HepG2 (cell line): ENCODE data around the gene GLTPD2. TPM values are rescaled to one million over a fixed set of nuclear protein-coding genes. Genes with fewer than 3 reads are reported as not detected.
A peak's percentile ranks its signal among the peaks of the same experiment; 100 is the strongest.

Experiments used
- ARNT ChIP-seq: fragments of 450-650 bp; IDR thresholded peaks from 2 replicates; pipeline ENCODE4 v1.6.1; 2017
- ASH2L ChIP-seq: fragments of 300-600, 200-600 bp; sonication (generic); IDR thresholded peaks from 2 replicates; pipeline ENCODE4 v1.7.0; 2017; ENCODE audit warnings: low read depth, mild to moderate bottlenecking, moderate library complexity, mixed read lengths, low read length; ENCODE audit not compliant: insufficient read length
- CBX5 ChIP-seq: sonication (generic); formaldehyde crosslinking; IDR thresholded peaks from 2 replicates; pipeline ENCODE4 v1.4.0; 2020; ENCODE audit warnings: missing genetic modification reagents, borderline replicate concordance
- DRAP1 ChIP-seq: IDR thresholded peaks from 2 replicates; pipeline ENCODE4 v1.6.1; 2016; ENCODE audit warnings: missing genetic modification reagents, missing compliant biosample characterization
- NFKBIZ ChIP-seq: IDR thresholded peaks from 2 replicates; pipeline ENCODE4 v1.6.1; 2018; ENCODE audit warnings: missing genetic modification reagents, missing compliant biosample characterization
- PITX1 ChIP-seq: sonication (generic); formaldehyde crosslinking; IDR thresholded peaks from 2 replicates; pipeline ENCODE4 v1.5.1; 2020; ENCODE audit warnings: mild to moderate bottlenecking, missing genetic modification reagents
- SMARCE1 ChIP-seq: fragments of 450-650 bp; IDR thresholded peaks from 2 replicates; pipeline ENCODE4 v1.6.1; 2017; ENCODE audit warnings: borderline replicate concordance
- TFAP4 ChIP-seq: sonication (generic); IDR thresholded peaks from 2 replicates; pipeline ENCODE4 v1.6.1; 2016; ENCODE audit warnings: low read depth, borderline replicate concordance
- THAP7 ChIP-seq: sonication (generic); formaldehyde crosslinking; IDR thresholded peaks from 2 replicates; pipeline ENCODE4 v1.8.1; 2023; ENCODE audit warnings: mild to moderate bottlenecking, missing genetic modification reagents
- TRIM22 ChIP-seq: fragments of 450-650 bp; IDR thresholded peaks from 2 replicates; pipeline ENCODE4 v1.6.1; 2017
- ZBTB1 ChIP-seq: sonication (generic); formaldehyde crosslinking; IDR thresholded peaks from 2 replicates; pipeline ENCODE4 v1.4.0; 2020; ENCODE audit warnings: missing genetic modification reagents, borderline replicate concordance
- ZBTB2 ChIP-seq: sonication (generic); formaldehyde crosslinking; IDR thresholded peaks from 2 replicates; pipeline ENCODE4 v1.8.0; 2022; ENCODE audit warnings: low read depth, missing genetic modification reagents
- ZNF431 ChIP-seq: sonication (generic); formaldehyde crosslinking; IDR thresholded peaks from 2 replicates; pipeline ENCODE4 v1.9.0; 2022; ENCODE audit warnings: missing genetic modification reagents, low read depth, mild to moderate bottlenecking, borderline replicate concordance
- polyA plus RNA-seq, 8 experiments: library from polyadenylated mRNA; depleted of rRNA in 3 of 8; stranded (reverse) in 7 of 8; unstranded in 1 of 8; fragments of >200 nt; fragmentation: Illumina TruSeq in 4 of 8; extraction: Trizol in 4 of 8; gene quantifications; 2 replicates each; pipeline versions ENCODE4 v1.2.1 to v1.2.3, GENCODE V29; 2011 to 2016; ENCODE audit warnings: low read depth in 4 of 8, missing spikeins in 1 of 8, mixed read lengths in 1 of 8; ENCODE audit not compliant: insufficient read depth in 1 of 8
- total RNA-seq, 5 experiments: library from RNA; depleted of rRNA; stranded (reverse); fragments of >200 nt; fragmentation: Illumina TruSeq; extraction: Trizol; gene quantifications; 2 replicates each; pipeline ENCODE4 v1.2.3, GENCODE V29; 2016; ENCODE audit warnings: low read depth in 1 of 5
- TF ChIP-seq, protein P1 (sequence below): IDR thresholded peaks from 2 replicates; pipeline ENCODE4 v1.6.1; 2016; ENCODE audit warnings: missing compliant biosample characterization, missing genetic modification reagents, borderline replicate concordance
- TF ChIP-seq, protein P2 (sequence below): sonication (generic); formaldehyde crosslinking; IDR thresholded peaks from 2 replicates; pipeline ENCODE4 v1.4.0; 2020; ENCODE audit warnings: mild to moderate bottlenecking, missing genetic modification reagents

GLTPD2 gene
- total and polyA plus RNA-seq, 2 of the 13 experiments (the other 11 are each of a cell fraction or from before 2014, with no cell fraction given): 7.5 to 12.9 TPM

- peak; percentile 55; the same call in 1 of the 2 replicates for TF ChIP-seq TFAP4
- peak; percentile 82 for TF ChIP-seq DRAP1
- TF ChIP-seq, protein P1, sequence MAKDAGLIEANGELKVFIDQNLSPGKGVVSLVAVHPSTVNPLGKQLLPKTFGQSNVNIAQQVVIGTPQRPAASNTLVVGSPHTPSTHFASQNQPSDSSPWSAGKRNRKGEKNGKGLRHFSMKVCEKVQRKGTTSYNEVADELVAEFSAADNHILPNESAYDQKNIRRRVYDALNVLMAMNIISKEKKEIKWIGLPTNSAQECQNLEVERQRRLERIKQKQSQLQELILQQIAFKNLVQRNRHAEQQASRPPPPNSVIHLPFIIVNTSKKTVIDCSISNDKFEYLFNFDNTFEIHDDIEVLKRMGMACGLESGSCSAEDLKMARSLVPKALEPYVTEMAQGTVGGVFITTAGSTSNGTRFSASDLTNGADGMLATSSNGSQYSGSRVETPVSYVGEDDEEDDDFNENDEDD (CRISPR knock-in tag): peak; percentile 30; the same call in 1 of the 2 replicates
- TF ChIP-seq SMARCE1: no peak
- TF ChIP-seq TRIM22: no peak
- no peak for TF ChIP-seq ARNT
- TF ChIP-seq PITX1: peak; percentile 96
- TF ChIP-seq ZNF431: peak; percentile 67; the same call in 1 of the 2 replicates
- TF ChIP-seq ZBTB1 (CRISPR knock-in tag): no peak
- TF ChIP-seq THAP7 (CRISPR knock-in tag): no peak
- TF ChIP-seq, protein P2, sequence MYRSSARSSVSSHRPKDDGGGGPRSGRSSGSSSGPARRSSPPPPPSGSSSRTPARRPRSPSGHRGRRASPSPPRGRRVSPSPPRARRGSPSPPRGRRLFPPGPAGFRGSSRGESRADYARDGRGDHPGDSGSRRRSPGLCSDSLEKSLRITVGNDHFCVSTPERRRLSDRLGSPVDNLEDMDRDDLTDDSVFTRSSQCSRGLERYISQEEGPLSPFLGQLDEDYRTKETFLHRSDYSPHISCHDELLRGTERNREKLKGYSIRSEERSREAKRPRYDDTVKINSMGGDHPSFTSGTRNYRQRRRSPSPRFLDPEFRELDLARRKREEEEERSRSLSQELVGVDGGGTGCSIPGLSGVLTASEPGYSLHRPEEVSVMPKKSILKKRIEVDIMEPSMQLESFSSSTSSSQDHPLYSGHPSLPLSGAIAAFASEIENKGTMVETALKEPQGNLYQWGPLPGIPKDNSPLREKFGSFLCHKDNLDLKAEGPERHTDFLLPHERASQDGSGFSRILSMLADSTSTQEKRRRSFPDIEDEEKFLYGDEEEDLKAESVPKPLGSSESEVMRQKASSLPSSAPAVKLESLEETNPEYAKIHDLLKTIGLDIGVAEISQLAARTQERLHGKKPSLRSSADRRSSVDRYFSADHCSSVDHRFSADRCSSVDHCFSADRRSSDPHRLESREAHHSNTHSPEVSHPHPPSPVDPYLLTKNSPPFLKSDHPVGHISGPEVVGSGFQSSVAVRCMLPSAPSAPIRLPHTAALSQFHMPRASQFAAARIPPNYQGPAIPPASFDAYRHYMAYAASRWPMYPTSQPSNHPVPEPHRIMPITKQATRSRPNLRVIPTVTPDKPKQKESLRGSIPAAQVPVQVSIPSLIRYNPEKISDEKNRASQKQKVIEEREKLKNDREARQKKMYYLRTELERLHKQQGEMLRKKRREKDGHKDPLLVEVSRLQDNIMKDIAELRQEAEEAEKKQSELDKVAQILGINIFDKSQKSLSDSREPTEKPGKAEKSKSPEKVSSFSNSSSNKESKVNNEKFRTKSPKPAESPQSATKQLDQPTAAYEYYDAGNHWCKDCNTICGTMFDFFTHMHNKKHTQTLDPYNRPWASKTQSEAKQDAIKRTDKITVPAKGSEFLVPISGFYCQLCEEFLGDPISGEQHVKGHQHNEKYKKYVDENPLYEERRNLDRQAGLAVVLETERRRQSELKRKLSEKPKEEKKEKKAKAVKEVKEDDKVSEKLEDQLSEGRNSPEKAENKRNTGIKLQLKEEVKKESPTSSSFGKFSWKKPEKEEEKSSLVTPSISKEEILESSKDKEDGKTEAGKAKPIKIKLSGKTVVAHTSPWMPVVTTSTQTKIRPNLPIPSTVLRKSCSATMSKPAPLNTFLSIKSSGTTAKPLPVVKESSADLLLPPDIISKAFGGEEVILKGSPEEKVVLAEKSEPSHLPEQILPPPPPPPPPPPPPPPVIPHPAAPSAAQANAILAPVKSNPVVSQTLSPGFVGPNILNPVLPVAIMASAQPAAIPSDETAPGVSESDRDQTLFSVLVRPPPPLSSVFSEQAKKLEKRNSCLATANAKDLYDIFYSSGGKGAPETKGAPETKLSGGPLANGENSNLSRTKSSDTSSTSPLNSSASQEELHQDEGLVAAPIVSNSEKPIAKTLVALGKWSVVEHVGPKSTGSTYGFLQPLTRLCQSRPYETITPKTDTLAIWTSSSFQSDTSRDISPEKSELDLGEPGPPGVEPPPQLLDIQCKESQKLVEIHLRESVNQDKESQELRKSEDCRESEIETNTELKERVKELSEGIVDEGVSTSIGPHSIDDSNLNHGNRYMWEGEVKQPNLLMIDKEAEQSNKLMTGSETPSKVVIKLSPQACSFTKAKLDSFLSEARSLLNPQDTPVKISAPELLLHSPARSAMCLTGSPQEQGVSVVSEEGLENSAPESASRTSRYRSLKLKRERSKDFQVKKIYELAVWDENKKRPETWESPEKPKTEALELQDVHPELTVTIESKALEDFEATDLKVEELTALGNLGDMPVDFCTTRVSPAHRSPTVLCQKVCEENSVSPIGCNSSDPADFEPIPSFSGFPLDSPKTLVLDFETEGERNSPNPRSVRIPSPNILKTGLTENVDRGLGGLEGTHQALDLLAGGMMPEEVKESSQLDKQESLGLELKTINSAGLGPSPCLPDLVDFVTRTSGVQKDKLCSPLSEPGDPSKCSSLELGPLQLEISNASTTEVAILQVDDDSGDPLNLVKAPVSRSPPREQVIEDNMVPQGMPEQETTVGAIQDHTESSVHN (CRISPR knock-in tag): peak; percentile 63; the same call in 1 of the 2 replicates
- TF ChIP-seq ASH2L: peak; percentile 23
- peak; percentile 59 for TF ChIP-seq NFKBIZ (CRISPR knock-in tag)
- no peak; the same call in 1 of the 2 replicates for TF ChIP-seq CBX5 (CRISPR knock-in tag)
- no peak for TF ChIP-seq ZBTB2 (CRISPR knock-in tag)
These were observed 29.0 kb upstream of the GLTPD2 start (continued) for GRCh38 chr17:4759776-4760236.
